OCI-LY7 (cell line): Measurements from ENCODE around the gene VDR.

Source experiments
- EZH2phosphoT487 ChIP-seq: fragments of 200-600 bp; sonication (generic); IDR thresholded peaks from 2 replicates; pipeline ENCODE4 v1.6.1; 2018; ENCODE audit warnings: low read depth, borderline replicate concordance, mild to moderate bottlenecking, mixed run types, antibody characterized with exemption, low read length, moderate library complexity, mixed read lengths
- TF ChIP-seq, protein P1 (sequence below): fragments of 200-600 bp; sonication (generic); conservative IDR thresholded peaks from 2 replicates; pipeline ENCODE4 v1.5.1; 2014; ENCODE audit warnings: mild to moderate bottlenecking, antibody characterized with exemption, low read length, moderate library complexity, mixed read lengths

- TF ChIP-seq, protein P1, sequence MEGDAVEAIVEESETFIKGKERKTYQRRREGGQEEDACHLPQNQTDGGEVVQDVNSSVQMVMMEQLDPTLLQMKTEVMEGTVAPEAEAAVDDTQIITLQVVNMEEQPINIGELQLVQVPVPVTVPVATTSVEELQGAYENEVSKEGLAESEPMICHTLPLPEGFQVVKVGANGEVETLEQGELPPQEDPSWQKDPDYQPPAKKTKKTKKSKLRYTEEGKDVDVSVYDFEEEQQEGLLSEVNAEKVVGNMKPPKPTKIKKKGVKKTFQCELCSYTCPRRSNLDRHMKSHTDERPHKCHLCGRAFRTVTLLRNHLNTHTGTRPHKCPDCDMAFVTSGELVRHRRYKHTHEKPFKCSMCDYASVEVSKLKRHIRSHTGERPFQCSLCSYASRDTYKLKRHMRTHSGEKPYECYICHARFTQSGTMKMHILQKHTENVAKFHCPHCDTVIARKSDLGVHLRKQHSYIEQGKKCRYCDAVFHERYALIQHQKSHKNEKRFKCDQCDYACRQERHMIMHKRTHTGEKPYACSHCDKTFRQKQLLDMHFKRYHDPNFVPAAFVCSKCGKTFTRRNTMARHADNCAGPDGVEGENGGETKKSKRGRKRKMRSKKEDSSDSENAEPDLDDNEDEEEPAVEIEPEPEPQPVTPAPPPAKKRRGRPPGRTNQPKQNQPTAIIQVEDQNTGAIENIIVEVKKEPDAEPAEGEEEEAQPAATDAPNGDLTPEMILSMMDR, result no peak
- no peak for TF ChIP-seq EZH2phosphoT487
Observed at GRCh38 chr12:47811072-47811396, 93.8 kb downstream of the VDR start.
